Mesothelial cell of epicardium (in vitro differentiated cells): Measurements from ENCODE around the gene IGBP1. TPM values are rescaled to one million over a fixed set of nuclear protein-coding genes. Genes with fewer than 3 reads are reported as not detected.
"Not testable (repeated sequence)": the region's sequence is repeated elsewhere in the genome, so short reads cannot be mapped to it uniquely, and the experiment has no call there.

ENCODE experiments used
- DNase-seq, 2 experiments: peaks; one replicate each; pipeline ENCODE4 v3.0.0; 2021; ENCODE audit warnings: low spot score in 2 of 2; ENCODE audit not compliant: unreplicated experiment in 2 of 2
- H3K27ac Mint-ChIP-seq: 2 replicates; pipeline ENCODE4 v1.8.0; 2021; ENCODE audit warnings: mixed read lengths
- H3K27me3 Mint-ChIP-seq: 2 replicates; pipeline ENCODE4 v1.8.0; 2021; ENCODE audit warnings: low read depth, mixed read lengths
- H3K36me3 Mint-ChIP-seq: 2 replicates; pipeline ENCODE4 v1.8.0; 2021; ENCODE audit warnings: mixed read lengths
- H3K4me1 Mint-ChIP-seq: 2 replicates; pipeline ENCODE4 v1.8.0; 2021; ENCODE audit warnings: mixed read lengths
- H3K4me3 Mint-ChIP-seq: 2 replicates; pipeline ENCODE4 v1.8.0; 2021; ENCODE audit warnings: mild to moderate bottlenecking, moderate library complexity, mixed read lengths
- H3K9me3 Mint-ChIP-seq: 2 replicates; pipeline ENCODE4 v1.8.0; 2021; ENCODE audit warnings: mixed read lengths
- CTCF ChIP-seq: fragments of 200-600 bp; sonication (generic); IDR thresholded peaks from one replicate; pipeline ENCODE4 v1.5.0; 2021; ENCODE audit warnings: antibody characterized with exemption; ENCODE audit not compliant: unreplicated experiment
- total RNA-seq: library from RNA; stranded (reverse); gene quantifications from 3 replicates; pipeline ENCODE4 v1.2.1, GENCODE V29; 2021

Gene IGBP1
- total RNA-seq, 1 donor from 2014 or later, result 60.1 TPM

DNA sequence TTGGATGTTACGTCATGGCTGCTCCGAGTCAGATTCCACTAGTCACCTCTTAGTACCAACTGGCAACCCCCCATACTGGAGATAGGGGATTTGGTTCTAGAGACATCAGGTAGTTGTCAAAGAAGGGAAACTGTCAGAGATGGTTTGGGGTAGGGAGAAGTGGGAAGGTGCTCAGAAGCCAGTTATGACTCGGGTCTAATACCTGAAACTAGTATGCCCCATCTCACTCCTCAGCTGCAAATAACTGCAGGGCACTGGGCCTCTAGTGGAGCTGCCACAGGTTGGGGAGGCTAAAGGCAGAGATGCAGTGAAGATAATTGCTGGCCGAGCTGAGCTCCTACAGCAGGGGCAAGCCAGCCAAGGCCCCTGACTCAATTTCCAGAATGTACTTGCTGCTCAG lies 41.0 kb upstream of the IGBP1 start:
- no peak overlapping the region for H3K4me3 Mint-ChIP-seq
- no peak for DNase-seq
- TF ChIP-seq CTCF, result no peak
- no peak overlapping the region for H3K27ac Mint-ChIP-seq
- peaks cover 2% of the 10 kb centered on the region for H3K27me3 Mint-ChIP-seq
- H3K4me1 Mint-ChIP-seq, result peaks cover 10% of the 10 kb centered on the region
- peaks cover 4% of the 10 kb centered on the region for H3K9me3 Mint-ChIP-seq
- no peaks in the 10 kb centered on the region for H3K36me3 Mint-ChIP-seq

GRCh38 chrX:70096052-70096451 lies 37.2 kb upstream of the IGBP1 start:
- Mint-ChIP-seq H3K9me3 (peaks cover 15% of the 10 kb centered on the region), H3K4me3 (no peak overlapping the region), H3K36me3 (no peaks in the 10 kb centered on the region), H3K4me1 (no peaks in the 10 kb centered on the region), H3K27me3 (no peaks in the 10 kb centered on the region), H3K27ac (no peak overlapping the region)
- no peak for TF ChIP-seq CTCF
- DNase-seq, result no peak

- Mint-ChIP-seq H3K36me3 (no peaks in the 10 kb centered on the region), H3K4me1 (no peaks in the 10 kb centered on the region), H3K27me3 (peaks cover 3% of the 10 kb centered on the region), H3K27ac (no peak overlapping the region), H3K9me3 (peaks cover 19% of the 10 kb centered on the region), H3K4me3 (no peak overlapping the region)
- no peak for DNase-seq
- no peak for TF ChIP-seq CTCF
These were observed 28.0 kb upstream of the IGBP1 start for GRCh38 chrX:70105229-70105628.

DNA sequence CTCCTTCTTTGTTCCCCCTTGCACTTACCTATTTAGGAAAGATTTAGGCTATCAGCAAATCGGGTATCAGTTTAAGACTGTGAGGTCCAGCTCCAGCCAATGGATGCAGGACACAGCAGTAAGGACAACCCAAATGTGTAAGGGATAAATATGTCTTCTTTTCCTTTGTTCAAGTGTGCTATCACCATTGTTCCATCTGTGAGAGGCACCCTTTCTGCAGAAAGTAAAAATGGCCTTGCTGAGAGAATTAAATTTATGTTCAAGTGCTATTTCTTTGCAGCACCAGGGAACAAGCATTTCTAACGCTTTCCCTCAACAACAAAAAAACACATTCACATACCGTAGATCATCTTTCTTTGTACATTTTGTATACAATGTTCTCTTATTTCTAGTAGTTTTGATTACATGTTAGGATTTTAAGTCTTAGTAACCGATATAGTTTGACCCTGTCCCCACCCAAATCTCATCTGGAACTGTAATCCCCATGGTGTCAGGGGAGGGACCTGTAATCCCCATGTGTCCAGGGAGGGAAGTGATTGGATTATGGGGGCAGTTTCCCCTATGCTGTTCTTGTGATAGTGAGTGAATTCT lies 21.7 kb upstream of the IGBP1 start:
- H3K4me3 Mint-ChIP-seq, DNase-seq, H3K36me3 Mint-ChIP-seq, H3K27me3 Mint-ChIP-seq, H3K4me1 Mint-ChIP-seq, H3K27ac Mint-ChIP-seq: not testable (repeated sequence)
- H3K9me3 Mint-ChIP-seq, result peaks cover 39% of the 10 kb centered on the region

- no peaks in the 10 kb centered on the region for H3K36me3 Mint-ChIP-seq
- no peak overlapping the region for H3K4me3 Mint-ChIP-seq
- no peak for DNase-seq
- H3K27me3 Mint-ChIP-seq, result no peaks in the 10 kb centered on the region
- no peak for TF ChIP-seq CTCF
- H3K4me1 Mint-ChIP-seq, result no peaks in the 10 kb centered on the region
- H3K27ac Mint-ChIP-seq, result no peak overlapping the region
- H3K9me3 Mint-ChIP-seq, result peaks cover 34% of the 10 kb centered on the region
These were observed 15.5 kb upstream of the IGBP1 start for GRCh38 chrX:70117738-70118137.

- H3K9me3 Mint-ChIP-seq, result peaks cover 31% of the 10 kb centered on the region
- not testable (repeated sequence) for H3K27me3 Mint-ChIP-seq, H3K36me3 Mint-ChIP-seq, H3K27ac Mint-ChIP-seq, DNase-seq, H3K4me3 Mint-ChIP-seq, H3K4me1 Mint-ChIP-seq
These were observed 10.2 kb upstream of the IGBP1 start for GRCh38 chrX:70123014-70123413.

- Mint-ChIP-seq H3K4me3 (no peak overlapping the region), H3K4me1 (no peaks in the 10 kb centered on the region), H3K9me3 (peaks cover 23% of the 10 kb centered on the region), H3K36me3 (no peaks in the 10 kb centered on the region), H3K27ac (no peak overlapping the region), H3K27me3 (no peaks in the 10 kb centered on the region)
- no peak for DNase-seq
- no peak for TF ChIP-seq CTCF
These were observed 8.6 kb upstream of the IGBP1 start for GRCh38 chrX:70124678-70125077.
